ENCODE data around the gene HOMER3. TPM values are rescaled to one million over a fixed set of nuclear protein-coding genes. Genes with fewer than 3 reads are reported as not detected.

The HOMER3 gene
- 55.8 and 62.7 TPM in 2 replicates for total RNA-seq
- polyA plus RNA-seq: 47.0 and 49.0 TPM in 2 replicates

GRCh38 chr19:18940769-18941627, at the start of gene HOMER3:
Gene HOMER3, minus strand, starts transcription at chr19:18941217. Its CDS starts 2,235 bp downstream, at chr19:18938982.
- TF ChIP-seq CTCF (IDR thresholded peaks at IDR 0.05; ENCODE audit: low read depth, low read length): peak; percentile 21
- no peak within 1 kb of the TSS for H3K27ac ChIP-seq
- H3K4me1 ChIP-seq (ENCODE audit: low read depth): no peaks in the 10 kb centered on the region
- peak within 1 kb of the TSS; percentile 75 for H3K4me3 ChIP-seq
- no peaks in the 10 kb centered on the region for H3K27me3 ChIP-seq
- no peaks in the 10 kb centered on the region for H3K36me3 ChIP-seq
- peak; percentile 72 to 90 for DNase-seq (ENCODE audit: low read depth in 1 of 2, low spot score in 1 of 2)
- no peaks in the 10 kb centered on the region for H3K9me3 ChIP-seq (ENCODE audit: low read depth)

- H3K36me3 ChIP-seq: peaks cover 23% of the 10 kb centered on the region
- H3K4me1 ChIP-seq (ENCODE audit: low read depth): no peaks in the 10 kb centered on the region
- H3K27me3 ChIP-seq: no peaks in the 10 kb centered on the region
- H3K4me3 ChIP-seq: no peak overlapping the region
- TF ChIP-seq CTCF (IDR thresholded peaks at IDR 0.05; ENCODE audit: low read depth, low read length): no peak
- peak overlapping the region; percentile 6 for H3K27ac ChIP-seq
- no peaks in the 10 kb centered on the region for H3K9me3 ChIP-seq (ENCODE audit: low read depth)
- DNase-seq (ENCODE audit: low read depth in 1 of 2, low spot score in 1 of 2): no peak
Measured at GRCh38 chr19:18990128-18990708, 49.2 kb upstream of the HOMER3 start.

- no peak for TF ChIP-seq CTCF (IDR thresholded peaks at IDR 0.05; ENCODE audit: low read depth, low read length)
- peaks cover 16% of the 10 kb centered on the region for H3K36me3 ChIP-seq
- no peaks in the 10 kb centered on the region for H3K4me1 ChIP-seq (ENCODE audit: low read depth)
- H3K4me3 ChIP-seq: no peak overlapping the region
- no peak for DNase-seq (ENCODE audit: low read depth in 1 of 2, low spot score in 1 of 2)
- no peak overlapping the region for H3K27ac ChIP-seq
- H3K27me3 ChIP-seq: no peaks in the 10 kb centered on the region
- H3K9me3 ChIP-seq (ENCODE audit: low read depth): no peaks in the 10 kb centered on the region
Measured at GRCh38 chr19:18989316-18989715, 48.3 kb upstream of the HOMER3 start.

GRCh38 chr19:18987456-18987855, 46.4 kb upstream of the HOMER3 start:
- no peak overlapping the region for H3K4me3 ChIP-seq
- no peak for TF ChIP-seq CTCF (IDR thresholded peaks at IDR 0.05; ENCODE audit: low read depth, low read length)
- no peak for DNase-seq (ENCODE audit: low read depth in 1 of 2, low spot score in 1 of 2)
- no peak overlapping the region for H3K27ac ChIP-seq
- H3K27me3 ChIP-seq: peaks cover 2% of the 10 kb centered on the region
- no peaks in the 10 kb centered on the region for H3K9me3 ChIP-seq (ENCODE audit: low read depth)
- H3K36me3 ChIP-seq: no peaks in the 10 kb centered on the region
- H3K4me1 ChIP-seq (ENCODE audit: low read depth): no peaks in the 10 kb centered on the region

- H3K36me3 ChIP-seq: no peaks in the 10 kb centered on the region
- H3K4me1 ChIP-seq (ENCODE audit: low read depth): no peaks in the 10 kb centered on the region
- peaks cover 2% of the 10 kb centered on the region for H3K27me3 ChIP-seq
- no peak overlapping the region for H3K27ac ChIP-seq
- no peak for TF ChIP-seq CTCF (IDR thresholded peaks at IDR 0.05; ENCODE audit: low read depth, low read length)
- H3K4me3 ChIP-seq: no peak overlapping the region
- DNase-seq (ENCODE audit: low read depth in 1 of 2, low spot score in 1 of 2): peak in 1 of 2 donors; percentile 74
- H3K9me3 ChIP-seq (ENCODE audit: low read depth): no peaks in the 10 kb centered on the region
Measured at GRCh38 chr19:18985257-18985656, 44.2 kb upstream of the HOMER3 start.
